Progenitor cell of endocrine pancreas (in vitro differentiated cells): ENCODE data around the gene FER1L5. TPM values are rescaled to one million over a fixed set of nuclear protein-coding genes. Genes with fewer than 3 reads are reported as not detected.

Source experiments
- DNase-seq: peaks from one replicate; pipeline ENCODE4 v3.0.0; 2021; ENCODE audit warnings: low spot score; ENCODE audit not compliant: unreplicated experiment
- H3K27ac Mint-ChIP-seq: 2 replicates; pipeline ENCODE4 v1.8.0; 2021; ENCODE audit warnings: mild to moderate bottlenecking, moderate library complexity, mixed read lengths
- H3K27me3 Mint-ChIP-seq: 2 replicates; pipeline ENCODE4 v1.8.0; 2021; ENCODE audit warnings: mixed read lengths
- H3K36me3 Mint-ChIP-seq: 2 replicates; pipeline ENCODE4 v1.8.0; 2022; ENCODE audit warnings: mixed read lengths; ENCODE audit not compliant: insufficient read depth
- H3K4me1 Mint-ChIP-seq: 2 replicates; pipeline ENCODE4 v1.8.0; 2021; ENCODE audit warnings: low read depth, mixed read lengths
- H3K4me3 Mint-ChIP-seq: 2 replicates; pipeline ENCODE4 v1.8.0; 2021; ENCODE audit warnings: low read depth, mild to moderate bottlenecking, moderate library complexity, mixed read lengths
- H3K9me3 Mint-ChIP-seq: 2 replicates; pipeline ENCODE4 v1.8.0; 2021; ENCODE audit warnings: low read depth, mixed read lengths
- CTCF ChIP-seq: fragments of 200-600 bp; sonication (generic); IDR thresholded peaks from one replicate; pipeline ENCODE4 v1.5.0; 2021; ENCODE audit warnings: antibody characterized with exemption, mild to moderate bottlenecking; ENCODE audit not compliant: unreplicated experiment
- total RNA-seq: library from RNA; stranded (reverse); gene quantifications from 2 replicates; pipeline ENCODE4 v1.2.1, GENCODE V29; 2021

Gene FER1L5
- total RNA-seq, 1 donor from 2014 or later, result 1.5 TPM

DNA sequence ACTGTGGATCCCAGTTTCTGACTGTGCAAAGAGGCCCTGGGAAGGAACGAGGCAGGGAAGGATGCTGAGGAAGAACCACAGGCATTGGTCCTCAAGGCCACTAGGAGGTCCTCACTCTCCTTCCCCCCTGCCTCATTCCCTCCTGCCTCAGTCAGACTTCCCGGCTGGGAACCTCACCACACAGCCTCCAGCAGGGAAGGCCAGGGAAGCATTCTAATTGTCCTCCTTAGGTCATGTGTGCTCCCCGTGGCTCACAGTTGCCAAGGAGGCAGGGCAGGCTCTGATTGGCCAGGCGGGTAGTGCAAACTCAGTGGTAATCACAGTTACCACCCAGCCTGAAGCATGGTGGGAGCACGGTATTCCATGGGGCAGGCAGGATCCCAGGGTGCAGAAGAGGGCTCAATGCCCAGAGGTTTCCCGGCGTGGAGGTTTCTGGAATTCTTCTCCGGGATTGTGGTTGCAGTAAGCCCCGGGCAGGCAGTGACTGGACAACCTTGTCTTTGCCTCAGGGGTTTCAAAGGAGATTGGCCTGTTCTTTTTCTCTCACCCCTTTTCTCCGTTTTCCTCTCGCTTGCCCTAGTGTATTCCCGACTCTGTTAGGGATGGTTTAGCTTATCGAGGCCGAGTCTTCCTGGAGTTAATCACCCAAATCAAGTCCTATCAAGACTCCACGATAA, 27.1 kb downstream of the FER1L5 start:
- H3K27me3 Mint-ChIP-seq, result peaks cover 14% of the 10 kb centered on the region
- H3K4me1 Mint-ChIP-seq, result no peaks in the 10 kb centered on the region
- no peak overlapping the region for H3K27ac Mint-ChIP-seq
- DNase-seq, result no peak
- H3K9me3 Mint-ChIP-seq, result no peaks in the 10 kb centered on the region
- H3K4me3 Mint-ChIP-seq, result no peak overlapping the region
- no peak for TF ChIP-seq CTCF
- H3K36me3 Mint-ChIP-seq, result no peaks in the 10 kb centered on the region

- DNase-seq, result no peak
- H3K27me3 Mint-ChIP-seq, result peaks cover 11% of the 10 kb centered on the region
- H3K4me3 Mint-ChIP-seq, result no peak overlapping the region
- no peaks in the 10 kb centered on the region for H3K9me3 Mint-ChIP-seq
- peaks cover 16% of the 10 kb centered on the region for H3K4me1 Mint-ChIP-seq
- no peaks in the 10 kb centered on the region for H3K36me3 Mint-ChIP-seq
- no peak for TF ChIP-seq CTCF
- no peak overlapping the region for H3K27ac Mint-ChIP-seq
Observed at GRCh38 chr2:96679848-96680247, 37.3 kb downstream of the FER1L5 start.

- no peak for TF ChIP-seq CTCF
- no peak for DNase-seq
- H3K27me3 Mint-ChIP-seq, result peaks cover 11% of the 10 kb centered on the region
- H3K4me3 Mint-ChIP-seq, result no peak overlapping the region
- no peaks in the 10 kb centered on the region for H3K9me3 Mint-ChIP-seq
- H3K36me3 Mint-ChIP-seq, result no peaks in the 10 kb centered on the region
- peaks cover 16% of the 10 kb centered on the region for H3K4me1 Mint-ChIP-seq
- no peak overlapping the region for H3K27ac Mint-ChIP-seq
Observed at GRCh38 chr2:96680561-96681141, 38.1 kb downstream of the FER1L5 start.

DNA sequence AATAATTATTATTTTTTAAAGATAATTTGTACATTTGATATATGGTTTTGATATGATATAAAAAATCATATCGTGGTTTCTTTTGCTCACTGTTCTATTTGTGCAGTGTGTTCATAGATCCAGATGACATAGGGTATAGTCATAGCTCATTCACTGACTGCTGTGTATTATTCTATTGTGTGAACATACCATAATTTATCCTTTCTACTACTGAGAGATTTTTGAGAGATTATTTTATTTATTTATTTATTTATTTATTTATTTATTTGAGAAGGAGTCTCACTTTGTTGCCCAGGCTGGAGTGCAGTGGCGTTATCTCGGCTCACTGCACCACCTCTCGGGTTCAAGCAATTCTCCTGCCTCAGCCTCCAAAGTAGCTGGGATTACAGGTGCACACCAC, 39.0 kb downstream of the FER1L5 start:
- no peaks in the 10 kb centered on the region for H3K9me3 Mint-ChIP-seq
- H3K27ac Mint-ChIP-seq, result no peak overlapping the region
- no peak for TF ChIP-seq CTCF
- H3K27me3 Mint-ChIP-seq, result peaks cover 11% of the 10 kb centered on the region
- no peak overlapping the region for H3K4me3 Mint-ChIP-seq
- no peaks in the 10 kb centered on the region for H3K36me3 Mint-ChIP-seq
- no peak for DNase-seq
- peaks cover 16% of the 10 kb centered on the region for H3K4me1 Mint-ChIP-seq

DNA sequence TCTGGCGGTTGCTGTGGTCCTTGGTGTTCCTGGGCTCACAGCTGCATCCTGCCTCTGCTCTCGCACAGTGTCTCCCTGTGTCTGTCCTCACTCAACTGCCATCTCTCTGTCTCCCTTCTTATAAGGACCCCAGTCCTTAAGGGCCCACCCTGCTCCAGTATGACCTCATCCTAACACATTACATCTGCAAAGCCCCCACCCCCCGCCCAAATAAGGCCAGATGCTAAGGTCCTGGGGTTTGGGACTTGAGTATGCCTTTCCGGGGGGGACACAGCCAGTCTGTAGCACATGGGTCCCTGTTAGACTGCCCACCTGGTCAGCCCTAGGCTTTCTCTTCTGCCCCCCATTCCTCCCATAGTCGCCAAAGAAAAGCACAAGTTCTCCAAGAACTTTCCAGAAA, 40.7 kb downstream of the FER1L5 start:
- no peak for TF ChIP-seq CTCF
- no peaks in the 10 kb centered on the region for H3K36me3 Mint-ChIP-seq
- H3K4me3 Mint-ChIP-seq, result no peak overlapping the region
- H3K4me1 Mint-ChIP-seq, result peaks cover 16% of the 10 kb centered on the region
- no peak for DNase-seq
- H3K9me3 Mint-ChIP-seq, result no peaks in the 10 kb centered on the region
- no peak overlapping the region for H3K27ac Mint-ChIP-seq
- peaks cover 13% of the 10 kb centered on the region for H3K27me3 Mint-ChIP-seq
